OCI-LY1 (cell line): Measurements from ENCODE around the gene LAMC2.
A peak's percentile ranks its signal among the peaks of the same experiment; 100 is the strongest.

Source experiments
- EZH2 ChIP-seq: fragments of 200-600 bp; sonication (generic), shearing (Covaris generic); IDR thresholded peaks from 2 replicates; pipeline ENCODE4 v1.8.0; 2017; ENCODE audit warnings: borderline replicate concordance, mixed run types, mild to moderate bottlenecking, antibody characterized with exemption, low read length, moderate library complexity, mixed read lengths
- TF ChIP-seq, protein P1 (sequence below): fragments of 200-600 bp; sonication (generic), shearing (Covaris generic); IDR thresholded peaks from 2 replicates; pipeline ENCODE4 v1.5.1; 2017; ENCODE audit warnings: mild to moderate bottlenecking, antibody characterized with exemption, low read length, moderate library complexity, mixed read lengths

DNA sequence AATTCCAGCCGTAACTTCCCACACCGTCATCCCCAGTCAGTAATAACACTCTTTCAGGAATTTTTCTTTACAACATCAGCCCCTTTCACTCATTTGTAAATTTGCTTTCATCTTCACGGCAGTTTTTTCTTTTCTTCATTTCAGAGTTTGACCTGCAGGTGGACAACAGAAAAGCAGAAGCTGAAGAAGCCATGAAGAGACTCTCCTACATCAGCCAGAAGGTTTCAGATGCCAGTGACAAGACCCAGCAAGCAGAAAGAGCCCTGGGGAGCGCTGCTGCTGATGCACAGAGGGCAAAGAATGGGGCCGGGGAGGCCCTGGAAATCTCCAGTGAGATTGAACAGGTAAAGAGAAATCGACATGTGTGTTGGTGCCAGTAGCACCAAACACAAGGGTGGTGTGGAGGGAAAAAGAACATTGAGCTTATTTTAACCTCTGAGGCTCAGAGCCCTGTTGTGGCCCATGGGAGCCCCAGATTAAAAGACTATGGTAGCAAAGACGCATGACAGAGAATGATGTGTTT lies 53.2 kb downstream of the LAMC2 start:
- TF ChIP-seq, protein P1, sequence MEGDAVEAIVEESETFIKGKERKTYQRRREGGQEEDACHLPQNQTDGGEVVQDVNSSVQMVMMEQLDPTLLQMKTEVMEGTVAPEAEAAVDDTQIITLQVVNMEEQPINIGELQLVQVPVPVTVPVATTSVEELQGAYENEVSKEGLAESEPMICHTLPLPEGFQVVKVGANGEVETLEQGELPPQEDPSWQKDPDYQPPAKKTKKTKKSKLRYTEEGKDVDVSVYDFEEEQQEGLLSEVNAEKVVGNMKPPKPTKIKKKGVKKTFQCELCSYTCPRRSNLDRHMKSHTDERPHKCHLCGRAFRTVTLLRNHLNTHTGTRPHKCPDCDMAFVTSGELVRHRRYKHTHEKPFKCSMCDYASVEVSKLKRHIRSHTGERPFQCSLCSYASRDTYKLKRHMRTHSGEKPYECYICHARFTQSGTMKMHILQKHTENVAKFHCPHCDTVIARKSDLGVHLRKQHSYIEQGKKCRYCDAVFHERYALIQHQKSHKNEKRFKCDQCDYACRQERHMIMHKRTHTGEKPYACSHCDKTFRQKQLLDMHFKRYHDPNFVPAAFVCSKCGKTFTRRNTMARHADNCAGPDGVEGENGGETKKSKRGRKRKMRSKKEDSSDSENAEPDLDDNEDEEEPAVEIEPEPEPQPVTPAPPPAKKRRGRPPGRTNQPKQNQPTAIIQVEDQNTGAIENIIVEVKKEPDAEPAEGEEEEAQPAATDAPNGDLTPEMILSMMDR = peak; percentile 21; the same call in 1 of the 2 replicates
- no peak for TF ChIP-seq EZH2
